Naive B cell (primary cell): ENCODE data around the gene ZFP92. TPM values are rescaled to one million over a fixed set of nuclear protein-coding genes. Genes with fewer than 3 reads are reported as not detected.

Experiments
- ATAC-seq, 2 donors: fragments of 150-1000 bp; cut with Tn5 transposase; 2 replicates each; pipeline ENCODE4 v1.10.0; 2021; ENCODE audit warnings: low read depth in 2 of 2, mild to moderate bottlenecking in 2 of 2, moderate library complexity in 2 of 2
- DNase-seq: peaks from one replicate; pipeline ENCODE4 v3.0.0; 2022
- H3K27ac Mint-ChIP-seq, 6 donors: one replicate each; pipeline ENCODE4 v1.8.0; 2020 to 2022; ENCODE audit warnings: mild to moderate bottlenecking in 6 of 6, mixed read lengths in 6 of 6, moderate library complexity in 5 of 6, inconsistent platforms in 2 of 6
- H3K27me3 Mint-ChIP-seq, 3 donors: one replicate each; pipeline ENCODE4 v1.8.0; 2021 to 2022; ENCODE audit warnings: mixed read lengths in 3 of 3, mild to moderate bottlenecking in 1 of 3
- H3K36me3 Mint-ChIP-seq, 2 donors: one replicate each; pipeline ENCODE4 v1.8.0; 2020 to 2022; ENCODE audit warnings: mixed read lengths in 2 of 2, inconsistent platforms in 1 of 2, mild to moderate bottlenecking in 1 of 2
- H3K4me1 Mint-ChIP-seq, 3 donors: one replicate each; pipeline ENCODE4 v1.8.0; 2020 to 2022; ENCODE audit warnings: mixed read lengths in 3 of 3, inconsistent platforms in 1 of 3, mild to moderate bottlenecking in 1 of 3, moderate library complexity in 1 of 3
- H3K4me3 Mint-ChIP-seq, 8 donors: one replicate each; pipeline ENCODE4 v1.8.0; 2020 to 2022; ENCODE audit warnings: mild to moderate bottlenecking in 8 of 8, mixed read lengths in 8 of 8, moderate library complexity in 8 of 8, inconsistent platforms in 2 of 8
- H3K9me3 Mint-ChIP-seq, 7 donors: one replicate each; pipeline ENCODE4 v1.8.0; 2020 to 2022; ENCODE audit warnings: mixed read lengths in 7 of 7, mild to moderate bottlenecking in 5 of 7, inconsistent platforms in 2 of 7, moderate library complexity in 1 of 7
- polyA plus RNA-seq, 6 donors: library from polyadenylated mRNA; unstranded; fragments of 300-500 nt; fragmentation: Illumina TruSeq; gene quantifications; one replicate each; pipeline ENCODE4 v1.2.3, GENCODE V29; 2021; ENCODE audit warnings: low read depth in 6 of 6

The ZFP92 gene, protein sequence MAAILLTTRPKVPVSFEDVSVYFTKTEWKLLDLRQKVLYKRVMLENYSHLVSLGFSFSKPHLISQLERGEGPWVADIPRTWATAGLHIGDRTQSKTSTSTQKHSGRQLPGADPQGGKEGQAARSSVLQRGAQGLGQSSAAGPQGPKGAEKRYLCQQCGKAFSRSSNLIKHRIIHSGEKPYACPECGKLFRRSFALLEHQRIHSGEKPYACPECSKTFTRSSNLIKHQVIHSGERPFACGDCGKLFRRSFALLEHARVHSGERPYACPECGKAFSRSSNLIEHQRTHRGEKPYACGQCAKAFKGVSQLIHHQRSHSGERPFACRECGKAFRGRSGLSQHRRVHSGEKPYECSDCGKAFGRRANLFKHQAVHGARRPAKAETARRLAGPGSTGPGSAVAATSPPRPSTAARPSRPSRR
- polyA plus RNA-seq: under 1 TPM in 3 of 6 donors, not detected in 3; 0.04 to 0.21 (median 0.09) TPM

DNA sequence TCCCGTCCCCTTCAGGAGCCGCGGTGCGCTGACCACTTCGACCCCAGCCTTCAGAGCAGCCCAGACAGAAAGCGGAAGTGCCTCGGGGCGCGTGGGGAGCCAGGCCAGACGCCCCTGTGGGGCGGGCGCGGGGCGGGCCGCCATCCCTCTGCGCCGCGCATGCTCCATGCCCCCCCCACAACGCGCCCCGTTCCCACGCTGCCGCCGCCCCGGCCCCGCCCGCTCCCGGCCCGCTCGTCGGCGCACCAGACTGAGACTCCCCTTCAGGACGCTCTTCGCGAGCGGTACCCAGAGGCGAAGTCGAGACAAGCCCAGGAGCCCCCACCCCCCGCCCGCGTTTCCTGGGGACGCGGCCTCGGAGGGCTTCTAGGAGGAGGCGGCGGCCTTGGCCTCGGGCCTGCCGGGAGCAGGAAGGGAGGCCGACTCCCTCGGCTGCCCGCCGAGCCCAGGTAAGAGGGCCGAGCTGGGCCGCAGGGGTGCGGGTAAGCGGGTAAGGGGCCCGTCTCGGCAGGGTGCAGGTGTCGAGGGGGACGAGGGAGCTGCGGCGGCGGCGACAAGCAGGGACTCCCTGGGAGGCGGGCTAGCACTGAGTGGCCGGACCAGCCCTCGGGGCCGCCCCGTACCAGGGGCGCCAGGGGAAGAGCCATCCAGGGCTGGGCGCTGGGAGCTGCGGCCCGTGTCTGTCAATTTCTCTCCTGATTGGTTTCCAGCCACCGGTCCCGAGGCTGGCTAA lies at the start of gene ZFP92:
TSS of gene ZFP92 (plus strand) at position 218 of the 733 bp plus-strand sequence. CDS start 6,851 bp downstream, outside the sequence.
- DNase-seq (peak; percentile 17), ATAC-seq (peak; percentile 64 to 74)
- peak within 1 kb of the TSS in 2 of 6 donors; percentile 63 to 94 for H3K27ac Mint-ChIP-seq
- H3K4me3 Mint-ChIP-seq: peak within 1 kb of the TSS; percentile 73 to 90 (median 81)
- H3K4me1 Mint-ChIP-seq: peaks cover 8 to 15% (median 12%) of the 10 kb centered on the region in 3 donors
- peaks cover 0 to 10% (median 9%) of the 10 kb centered on the region in 3 donors for H3K27me3 Mint-ChIP-seq
- H3K9me3 Mint-ChIP-seq: peaks cover 0 to 3% (median 0%) of the 10 kb centered on the region in 7 donors
- no peaks in the 10 kb centered on the region for H3K36me3 Mint-ChIP-seq

DNA sequence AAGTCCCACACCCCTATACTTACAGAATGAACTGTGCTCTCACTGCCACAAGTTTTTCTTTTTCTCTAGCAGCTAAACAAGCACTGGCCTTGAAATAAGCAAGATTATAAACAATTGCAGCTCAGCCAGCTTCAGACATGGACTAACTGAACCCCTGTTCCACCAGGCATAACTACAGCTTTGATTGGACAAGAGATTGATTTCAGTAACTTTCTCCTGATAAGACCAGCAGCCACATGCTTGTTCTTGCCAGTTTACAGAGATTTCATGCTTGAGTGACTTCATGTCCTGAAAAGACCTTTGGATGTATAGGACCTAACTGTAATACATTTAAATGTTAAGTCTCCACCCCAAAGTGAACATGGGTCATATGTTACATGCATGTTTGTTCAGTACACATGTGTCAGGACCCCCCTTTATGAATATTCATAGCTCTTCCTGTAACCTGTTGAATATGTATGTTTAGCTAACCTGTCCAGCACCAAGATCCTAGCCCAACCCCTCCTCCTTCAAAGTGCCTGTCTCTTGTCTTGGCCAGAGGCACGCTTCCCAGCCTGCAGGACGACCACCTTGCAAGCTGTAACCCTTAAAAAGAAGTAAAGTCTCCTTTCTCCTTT lies 49.4 kb upstream of the ZFP92 start:
- Mint-ChIP-seq H3K27me3 (no peaks in the 10 kb centered on the region), H3K9me3 (peaks cover 0 to 27% (median 24%) of the 10 kb centered on the region in 7 donors), H3K36me3 (peaks cover 0 to 7% of the 10 kb centered on the region in 2 donors), H3K4me3 (no peak overlapping the region), H3K27ac (no peak overlapping the region), H3K4me1 (no peaks in the 10 kb centered on the region)
- ATAC-seq: no peak
- DNase-seq: no peak

DNA sequence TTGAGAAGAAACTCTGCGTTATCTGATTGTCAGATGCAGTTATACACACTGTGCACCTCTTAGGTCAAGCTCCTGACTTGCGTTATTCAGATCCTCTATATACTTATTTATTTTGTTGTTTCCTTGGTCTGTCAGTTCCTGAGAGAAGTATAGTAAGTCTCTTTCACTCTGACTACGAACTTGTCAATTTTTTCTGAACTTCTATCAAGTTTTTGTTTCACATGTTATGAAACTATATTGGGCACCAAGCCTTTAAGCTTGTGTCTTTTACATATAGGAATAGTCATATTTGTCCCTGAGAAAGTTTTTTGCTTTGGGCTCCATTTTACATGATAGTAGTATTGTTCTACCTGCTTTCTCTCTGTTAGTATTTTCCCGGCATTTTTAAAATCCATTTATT lies 45.6 kb upstream of the ZFP92 start:
- H3K27me3 Mint-ChIP-seq: peaks cover 4 to 16% (median 4%) of the 10 kb centered on the region in 3 donors
- no peaks in the 10 kb centered on the region for H3K36me3 Mint-ChIP-seq
- DNase-seq: no peak
- H3K4me1 Mint-ChIP-seq: no peaks in the 10 kb centered on the region
- H3K9me3 Mint-ChIP-seq: peaks cover 0 to 2% (median 0%) of the 10 kb centered on the region in 7 donors
- no peak overlapping the region for H3K27ac Mint-ChIP-seq
- no peak for ATAC-seq
- no peak overlapping the region for H3K4me3 Mint-ChIP-seq

DNA sequence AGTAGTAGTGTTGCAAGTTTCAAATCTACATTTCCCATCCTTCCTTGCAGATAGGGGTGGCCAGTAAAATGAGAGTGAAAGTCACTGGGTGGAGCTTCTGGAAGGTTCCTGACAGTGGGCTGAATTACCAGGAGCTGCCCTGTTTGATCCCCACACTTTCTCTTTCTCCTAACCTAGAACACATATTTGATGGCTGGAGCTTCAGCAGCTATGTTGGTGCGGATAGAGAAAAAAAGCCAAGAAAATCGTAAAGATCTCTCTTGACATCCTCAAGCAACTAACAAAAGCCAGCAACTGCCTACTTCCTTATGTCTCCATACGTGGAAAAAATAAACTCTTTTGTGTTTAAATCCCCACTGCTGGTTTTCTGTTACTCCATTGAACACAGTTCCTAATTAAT lies 45.2 kb upstream of the ZFP92 start:
- peaks cover 4 to 19% (median 6%) of the 10 kb centered on the region in 3 donors for H3K27me3 Mint-ChIP-seq
- H3K4me3 Mint-ChIP-seq: no peak overlapping the region
- H3K4me1 Mint-ChIP-seq: no peaks in the 10 kb centered on the region
- H3K9me3 Mint-ChIP-seq: peaks cover 0 to 2% (median 0%) of the 10 kb centered on the region in 7 donors
- no peaks in the 10 kb centered on the region for H3K36me3 Mint-ChIP-seq
- H3K27ac Mint-ChIP-seq: no peak overlapping the region
- no peak for ATAC-seq
- DNase-seq: no peak

DNA sequence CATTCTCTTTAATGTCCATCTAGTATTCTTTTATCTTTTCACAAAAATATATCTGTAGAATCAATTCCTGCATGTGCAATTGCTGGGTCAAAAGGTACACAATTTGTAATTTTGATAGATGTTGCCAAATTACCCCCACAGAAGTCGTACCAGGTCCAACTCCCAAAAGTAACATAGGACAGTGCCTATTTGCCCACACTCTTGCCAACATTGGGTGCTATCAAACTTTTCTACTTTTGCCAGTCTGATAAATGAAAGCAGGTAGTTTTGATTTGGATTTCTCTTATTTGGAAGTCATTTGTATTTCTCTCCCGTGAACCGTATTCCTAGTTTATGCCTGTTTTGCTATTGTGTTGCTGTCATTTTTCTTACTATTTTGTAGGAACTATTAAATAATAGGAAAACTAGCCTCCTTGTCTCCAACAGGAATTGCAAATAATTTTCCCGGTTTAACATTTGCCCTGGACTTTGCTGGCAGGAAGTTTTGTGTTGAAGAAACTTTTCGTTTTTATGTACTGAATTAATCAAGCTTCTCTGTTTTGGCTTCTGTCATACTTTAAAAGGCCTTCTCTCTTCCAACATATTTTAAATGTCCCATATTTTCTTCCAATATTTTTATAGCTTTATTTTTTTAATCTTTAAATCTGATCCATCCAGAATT lies 44.3 kb upstream of the ZFP92 start:
- no peaks in the 10 kb centered on the region for H3K36me3 Mint-ChIP-seq
- peaks cover 4 to 19% (median 6%) of the 10 kb centered on the region in 3 donors for H3K27me3 Mint-ChIP-seq
- no peak for ATAC-seq
- H3K9me3 Mint-ChIP-seq: peaks cover 0 to 2% (median 0%) of the 10 kb centered on the region in 7 donors
- H3K4me1 Mint-ChIP-seq: no peaks in the 10 kb centered on the region
- no peak overlapping the region for H3K27ac Mint-ChIP-seq
- no peak for DNase-seq
- H3K4me3 Mint-ChIP-seq: no peak overlapping the region

DNA sequence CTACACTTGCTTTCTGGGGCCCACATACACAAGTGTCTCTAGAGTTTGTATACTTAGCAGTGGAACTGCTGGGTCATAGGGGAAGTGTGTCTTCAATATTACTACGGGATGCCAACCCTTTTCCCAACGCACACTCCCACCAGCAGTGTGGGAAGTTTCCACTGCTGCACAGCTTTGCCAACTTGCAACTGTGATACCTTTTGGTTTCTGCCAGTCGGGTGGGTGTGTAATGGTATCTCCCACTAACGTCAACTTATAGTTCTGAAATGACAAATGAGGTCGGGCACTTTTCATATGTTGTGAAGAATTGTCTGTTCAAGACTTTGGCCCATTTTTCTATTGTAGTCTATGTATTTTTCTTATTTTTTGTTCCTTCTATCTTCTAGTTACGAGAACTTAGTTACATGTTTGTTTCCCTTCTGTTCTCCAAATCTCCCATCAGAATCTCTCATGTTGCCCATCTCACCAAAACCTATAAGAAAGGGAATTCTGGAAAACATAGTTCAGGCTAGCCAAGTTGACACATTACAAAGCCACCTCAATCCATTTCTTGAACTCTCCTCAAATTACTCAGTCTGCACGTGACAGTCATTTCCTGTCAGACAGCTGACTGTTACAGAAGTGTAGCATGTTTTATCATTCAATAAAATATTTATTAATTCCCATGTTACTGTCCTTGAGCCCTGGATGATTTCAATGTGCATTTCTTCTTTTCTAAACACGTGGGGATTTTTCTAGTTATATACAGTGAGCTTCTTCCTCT lies 40.8 kb upstream of the ZFP92 start:
- no peak for DNase-seq
- Mint-ChIP-seq H3K4me3 (no peak overlapping the region), H3K36me3 (no peaks in the 10 kb centered on the region), H3K27me3 (peaks cover 4 to 48% (median 7%) of the 10 kb centered on the region in 3 donors), H3K27ac (no peak overlapping the region), H3K9me3 (peaks cover 0 to 2% (median 0%) of the 10 kb centered on the region in 7 donors), H3K4me1 (no peaks in the 10 kb centered on the region)
- ATAC-seq: no peak

DNA sequence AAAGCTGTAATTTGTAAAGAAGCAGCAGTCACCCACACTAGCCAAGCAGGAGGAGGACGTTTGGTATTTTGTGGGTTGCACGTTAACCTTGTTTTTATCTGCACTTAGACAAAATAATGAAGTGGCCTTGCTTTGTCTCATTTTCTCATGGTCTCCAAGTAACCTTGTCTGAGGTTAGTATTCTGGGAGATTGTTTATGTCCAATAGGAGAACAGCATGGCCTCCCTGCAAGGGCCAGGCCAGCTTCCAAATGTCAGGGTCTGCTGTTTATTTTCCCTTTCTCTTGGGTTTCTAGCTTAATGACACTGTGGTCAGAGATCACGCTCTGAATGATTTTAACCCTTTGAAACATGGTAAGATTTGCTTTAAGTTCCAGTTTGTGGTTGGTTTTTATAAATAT lies 40.0 kb upstream of the ZFP92 start:
- no peaks in the 10 kb centered on the region for H3K4me1 Mint-ChIP-seq
- DNase-seq (no peak), ATAC-seq (no peak)
- H3K4me3 Mint-ChIP-seq: no peak overlapping the region
- no peak overlapping the region for H3K27ac Mint-ChIP-seq
- peaks cover 0 to 2% (median 0%) of the 10 kb centered on the region in 7 donors for H3K9me3 Mint-ChIP-seq
- H3K27me3 Mint-ChIP-seq: peaks cover 4 to 51% (median 11%) of the 10 kb centered on the region in 3 donors
- H3K36me3 Mint-ChIP-seq: no peaks in the 10 kb centered on the region

DNA sequence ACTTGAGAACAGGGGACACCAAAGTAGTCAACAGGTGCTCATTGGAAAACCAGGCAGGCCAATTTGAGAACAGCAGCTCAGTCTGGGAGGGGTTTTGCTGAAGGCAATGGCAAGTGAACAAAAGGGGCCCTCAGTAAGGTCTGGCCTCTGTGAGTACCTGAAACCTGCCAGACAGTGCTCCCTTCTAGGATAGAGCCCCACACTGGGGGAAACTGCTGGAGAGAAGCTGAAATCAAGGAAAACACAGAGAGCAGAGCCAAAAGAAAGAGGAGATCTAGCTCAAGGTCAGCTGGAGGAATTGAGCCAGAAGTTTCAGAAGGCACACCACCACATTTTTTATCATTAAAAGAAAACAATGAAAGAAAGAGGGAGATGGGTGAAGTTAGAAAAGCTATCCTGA lies 38.3 kb upstream of the ZFP92 start:
- DNase-seq (no peak), ATAC-seq (no peak)
- H3K27me3 Mint-ChIP-seq: peaks cover 4 to 51% (median 11%) of the 10 kb centered on the region in 3 donors
- H3K27ac Mint-ChIP-seq: peak overlapping the region in 1 of 6 donors; percentile 14
- H3K4me3 Mint-ChIP-seq: no peak overlapping the region
- peaks cover 0 to 3% (median 0%) of the 10 kb centered on the region in 7 donors for H3K9me3 Mint-ChIP-seq
- no peaks in the 10 kb centered on the region for H3K36me3 Mint-ChIP-seq
- no peaks in the 10 kb centered on the region for H3K4me1 Mint-ChIP-seq

DNA sequence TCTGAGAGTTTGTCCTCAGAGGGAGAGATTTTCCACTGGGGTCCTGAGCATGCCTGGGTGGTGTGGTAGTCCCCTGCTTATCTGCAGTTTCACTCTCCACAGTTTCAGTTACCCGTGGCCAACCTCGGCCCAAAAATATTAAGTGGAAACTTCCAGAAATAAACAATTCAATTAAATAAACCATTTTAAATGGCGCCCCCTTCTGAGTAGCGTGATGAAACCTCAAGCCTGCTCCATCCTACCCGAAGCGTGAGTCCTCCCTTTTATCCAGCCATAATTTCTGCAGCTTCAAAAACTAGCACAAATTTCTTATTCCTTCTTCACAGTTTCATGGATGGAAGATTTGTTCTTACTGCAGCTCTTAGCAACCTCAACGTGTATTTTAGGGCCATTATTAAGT lies 36.8 kb upstream of the ZFP92 start:
- H3K4me1 Mint-ChIP-seq: no peaks in the 10 kb centered on the region
- no peak for ATAC-seq

DNA sequence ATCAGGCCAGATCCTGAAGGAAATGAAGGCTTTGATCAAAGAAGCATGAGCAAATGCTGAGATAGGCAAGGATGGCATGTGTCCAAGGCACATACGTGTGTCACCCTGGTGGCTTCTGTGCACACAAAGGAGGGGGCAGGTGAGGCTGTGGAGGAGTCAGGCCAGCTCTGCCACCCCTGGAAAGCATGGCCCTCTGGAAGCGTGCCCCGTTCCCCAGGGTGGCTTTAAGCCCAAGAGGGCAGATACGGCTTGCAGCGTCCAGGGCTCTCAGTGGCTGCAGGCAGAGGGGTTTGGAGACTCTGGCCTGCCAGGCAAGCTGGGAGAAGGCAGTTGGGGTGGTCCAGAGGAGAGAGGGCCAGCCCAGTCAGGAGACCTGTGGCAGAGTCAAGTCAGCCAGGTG lies 35.7 kb upstream of the ZFP92 start:
- H3K9me3 Mint-ChIP-seq: peaks cover 0 to 3% (median 0%) of the 10 kb centered on the region in 7 donors
- peaks cover 0 to 36% (median 8%) of the 10 kb centered on the region in 3 donors for H3K27me3 Mint-ChIP-seq

More for the DNA sequence above, 36.8 kb upstream of the ZFP92 start:
- no peaks in the 10 kb centered on the region for H3K36me3 Mint-ChIP-seq
- H3K27me3 Mint-ChIP-seq: peaks cover 3 to 47% (median 11%) of the 10 kb centered on the region in 3 donors
- peak overlapping the region in 1 of 8 donors; percentile 7 for H3K4me3 Mint-ChIP-seq
- no peak for DNase-seq
- no peak overlapping the region for H3K27ac Mint-ChIP-seq
- H3K9me3 Mint-ChIP-seq: peaks cover 0 to 3% (median 0%) of the 10 kb centered on the region in 7 donors

DNA sequence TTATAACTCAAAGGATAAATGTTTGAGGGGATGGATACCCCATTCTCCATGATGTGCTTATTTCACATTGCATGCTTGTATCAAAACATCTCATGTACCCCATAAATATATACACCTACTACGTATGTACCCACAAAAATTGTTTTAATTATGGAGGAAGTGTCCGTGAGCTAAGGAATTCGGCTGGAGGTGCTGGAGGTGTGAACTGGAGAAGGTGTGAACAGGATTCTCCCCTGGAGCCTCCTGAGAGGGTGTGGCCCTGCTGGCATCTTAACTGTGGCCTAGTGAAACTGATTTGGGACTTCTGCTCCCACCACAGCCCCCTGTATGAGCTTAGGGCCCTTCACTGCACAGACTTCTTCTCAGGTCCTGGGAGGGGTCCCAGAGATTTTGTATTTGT lies 33.5 kb upstream of the ZFP92 start:
- Mint-ChIP-seq H3K36me3 (no peaks in the 10 kb centered on the region), H3K27ac (no peak overlapping the region), H3K9me3 (peaks cover 0 to 3% (median 0%) of the 10 kb centered on the region in 7 donors), H3K4me3 (no peak overlapping the region), H3K4me1 (no peaks in the 10 kb centered on the region), H3K27me3 (peaks cover 0 to 30% (median 5%) of the 10 kb centered on the region in 3 donors)
- no peak for ATAC-seq
- no peak for DNase-seq

More for the DNA sequence above, 35.7 kb upstream of the ZFP92 start:
- DNase-seq (no peak), ATAC-seq (no peak)
- H3K4me3 Mint-ChIP-seq: no peak overlapping the region
- no peak overlapping the region for H3K27ac Mint-ChIP-seq
- no peaks in the 10 kb centered on the region for H3K36me3 Mint-ChIP-seq
- no peaks in the 10 kb centered on the region for H3K4me1 Mint-ChIP-seq

DNA sequence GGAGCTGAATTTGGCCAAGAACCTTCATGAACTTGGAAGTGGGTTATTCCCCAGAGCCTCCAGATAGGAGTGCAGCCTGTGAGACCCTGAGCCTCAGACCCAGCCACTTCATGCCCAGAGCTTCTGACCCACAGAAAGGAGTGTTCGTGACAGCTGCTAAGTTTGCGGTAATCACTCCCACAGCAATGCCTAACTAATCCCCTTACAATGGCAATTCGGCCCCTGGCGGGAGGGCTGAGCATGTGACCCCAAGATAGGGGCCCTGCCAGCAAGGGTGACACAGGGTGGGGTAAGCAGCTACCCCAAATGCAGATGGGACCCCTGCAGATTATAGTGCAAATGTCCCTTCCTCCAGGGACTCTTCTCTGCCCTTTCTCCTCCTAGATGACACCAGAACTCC lies 32.7 kb upstream of the ZFP92 start:
- no peaks in the 10 kb centered on the region for H3K36me3 Mint-ChIP-seq
- DNase-seq (no peak), ATAC-seq (no peak)
- no peak overlapping the region for H3K27ac Mint-ChIP-seq
- H3K27me3 Mint-ChIP-seq: peaks cover 0 to 21% (median 5%) of the 10 kb centered on the region in 3 donors
- H3K4me3 Mint-ChIP-seq: no peak overlapping the region
- peaks cover 0 to 3% (median 0%) of the 10 kb centered on the region in 7 donors for H3K9me3 Mint-ChIP-seq
- no peaks in the 10 kb centered on the region for H3K4me1 Mint-ChIP-seq
